ENCODE results near the gene MMP24. TPM values are rescaled to one million over a fixed set of nuclear protein-coding genes. Genes with fewer than 3 reads are reported as not detected.

MMP24 gene
- total and polyA plus RNA-seq, 2 of the 13 experiments (the other 11 are each of a cell fraction or from before 2014, with no cell fraction given) = 0.29 to 0.35 TPM

- TF ChIP-seq MYPOP (CRISPR knock-in tag; IDR thresholded peaks at IDR 0.05) = 0 out of 2 replicates have a peak, but pooled peaks have one; percentile 26
- TF ChIP-seq ZNF770 (CRISPR knock-in tag; IDR thresholded peaks at IDR 0.05) = no peak
- 0 out of 2 replicates have a peak, but pooled peaks have one; percentile 22 for TF ChIP-seq ZNF652 (CRISPR knock-in tag; IDR thresholded peaks at IDR 0.05; ENCODE audit: borderline replicate concordance, low read depth)
- TF ChIP-seq UBTF (CRISPR knock-in tag; IDR thresholded peaks at IDR 0.05) = peak; percentile 36; the same call in 1 of the 2 replicates
- no peak for TF ChIP-seq MAFK (conservative IDR thresholded peaks at IDR 0.05 in 1 of 2, IDR thresholded peaks at IDR 0.05 in 1 of 2; ENCODE audit: low read length in 2 of 2)
- no peak for TF ChIP-seq NBN (conservative IDR thresholded peaks at IDR 0.05)
- no peak for TF ChIP-seq HOXD1 (CRISPR knock-in tag; IDR thresholded peaks at IDR 0.05)
- no peak for TF ChIP-seq FOSL1 (CRISPR knock-in tag; IDR thresholded peaks at IDR 0.05; ENCODE audit: borderline replicate concordance)
- no peak for TF ChIP-seq ELF4 (CRISPR knock-in tag; IDR thresholded peaks at IDR 0.05; ENCODE audit: borderline replicate concordance)
- peak; percentile 42; the same call in 1 of the 2 replicates for TF ChIP-seq TFAP4 (IDR thresholded peaks at IDR 0.05; ENCODE audit: borderline replicate concordance, low read depth)
- no peak for TF ChIP-seq ZSCAN30 (CRISPR knock-in tag; IDR thresholded peaks at IDR 0.05)
- no peak for TF ChIP-seq AGO1 (IDR thresholded peaks at IDR 0.05; ENCODE audit: low read depth, low read length, poor library complexity, severe bottlenecking)
- no peak; the same call in 1 of the 2 replicates for TF ChIP-seq ZC3H4 (CRISPR knock-in tag; IDR thresholded peaks at IDR 0.05; ENCODE audit: borderline replicate concordance)
- no peak for TF ChIP-seq CEBPG (CRISPR knock-in tag; IDR thresholded peaks at IDR 0.05)
- no peak for TF ChIP-seq FOXJ3 (CRISPR knock-in tag; IDR thresholded peaks at IDR 0.05; ENCODE audit: borderline replicate concordance)
- 0 out of 4 replicates have a peak, but pooled peaks of 1 of the 2 experiments have one; percentile 16 for TF ChIP-seq REST (IDR thresholded peaks at IDR 0.05; ENCODE audit: borderline replicate concordance in 1 of 2, low read depth in 1 of 2, low read length in 2 of 2)
Measured at GRCh38 chr20:35286077-35286898, 59.8 kb downstream of the MMP24 start (continued).

All from HepG2 (cell line).